Measurements from ENCODE around the gene PRMT1.
A peak's percentile ranks its signal among the peaks of the same experiment; 100 is the strongest.

- TF ChIP-seq CTCF (IDR thresholded peaks at IDR 0.05) (peak; percentile 98 to 100 (median 99)), POLR2A (IDR thresholded peaks at IDR 0.05) (no peak), POLR2AphosphoS5 (IDR thresholded peaks at IDR 0.05) (no peak)
Measured at GRCh38 chr19:49680421-49681351, 3.6 kb downstream of the PRMT1 start.

Measured in transverse colon (tissue), 4 donors.